GM19395 (cell line): Measurements from ENCODE around the gene LOC128125822.
A peak's percentile ranks its signal among the peaks of the same experiment; 100 is the strongest.
"Not testable (repeated sequence)": the region's sequence is repeated elsewhere in the genome, so short reads cannot be mapped to it uniquely, and the experiment has no call there.

Experiments used
- ATAC-seq: cut with Tn5 transposase; IDR thresholded peaks from one replicate; pipeline ENCODE4 v1.9.1; 2021; ENCODE audit warnings: mild to moderate bottlenecking, moderate library complexity; ENCODE audit not compliant: unreplicated experiment

The LOC128125822 gene

GRCh38 chr6:63581355-63582013 lies 9.2 kb downstream of the LOC128125822 start:
- no peak for ATAC-seq

DNA sequence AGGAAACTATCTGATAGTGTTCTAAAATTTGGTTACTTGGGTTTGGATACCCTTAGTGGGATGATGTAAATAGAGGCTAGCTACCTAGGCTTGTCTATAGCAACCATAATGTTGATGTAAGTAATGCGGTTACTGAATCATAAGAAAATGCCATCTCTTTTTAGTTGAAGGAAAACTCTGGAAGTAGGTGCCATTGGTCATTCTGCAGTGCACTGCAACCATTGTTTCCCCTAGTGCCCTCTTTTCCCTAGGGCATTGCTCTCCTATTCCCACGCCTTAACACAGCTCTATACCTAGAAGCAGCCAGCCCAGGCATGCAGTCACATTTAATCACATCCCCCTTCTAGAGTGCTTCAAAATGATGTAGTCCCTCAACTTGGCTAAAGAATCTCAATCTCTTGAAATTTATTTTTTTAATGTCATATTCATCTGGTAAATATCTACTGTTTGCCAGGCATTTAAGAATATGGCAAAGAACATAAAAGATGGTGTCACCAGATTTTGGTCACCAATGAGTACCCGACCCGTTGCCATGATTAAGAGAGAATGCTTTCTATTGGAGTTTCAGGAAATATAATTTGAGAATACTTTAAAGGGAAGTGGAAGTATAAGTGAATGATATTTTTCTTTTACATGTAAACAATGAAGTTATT lies 10.4 kb downstream of the LOC128125822 start:
- ATAC-seq = no peak

GRCh38 chr6:63584125-63584514 lies 11.8 kb downstream of the LOC128125822 start:
- ATAC-seq = no peak

DNA sequence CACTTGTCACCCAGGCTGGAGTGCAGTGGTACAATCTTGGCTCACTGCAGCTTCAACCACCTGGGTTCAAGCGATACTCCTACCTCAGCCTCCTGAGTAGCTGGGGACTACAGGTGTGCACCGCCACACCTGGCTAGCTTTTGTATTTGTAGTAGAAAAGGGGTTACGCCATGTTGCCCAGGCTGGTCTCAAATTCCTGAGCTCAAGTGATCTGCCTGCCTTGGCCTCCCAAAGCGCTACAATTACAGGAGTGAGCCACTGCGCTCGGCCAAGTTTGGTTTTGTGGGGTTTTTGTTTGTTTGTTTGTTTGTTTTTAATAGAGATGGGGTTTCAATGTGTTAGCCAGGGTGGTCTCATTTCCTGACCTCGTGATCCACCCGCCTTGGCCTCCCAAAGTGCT lies 12.3 kb downstream of the LOC128125822 start:
- ATAC-seq = no peak

GRCh38 chr6:63585652-63586051 lies 13.4 kb downstream of the LOC128125822 start:
- ATAC-seq = not testable (repeated sequence)

DNA sequence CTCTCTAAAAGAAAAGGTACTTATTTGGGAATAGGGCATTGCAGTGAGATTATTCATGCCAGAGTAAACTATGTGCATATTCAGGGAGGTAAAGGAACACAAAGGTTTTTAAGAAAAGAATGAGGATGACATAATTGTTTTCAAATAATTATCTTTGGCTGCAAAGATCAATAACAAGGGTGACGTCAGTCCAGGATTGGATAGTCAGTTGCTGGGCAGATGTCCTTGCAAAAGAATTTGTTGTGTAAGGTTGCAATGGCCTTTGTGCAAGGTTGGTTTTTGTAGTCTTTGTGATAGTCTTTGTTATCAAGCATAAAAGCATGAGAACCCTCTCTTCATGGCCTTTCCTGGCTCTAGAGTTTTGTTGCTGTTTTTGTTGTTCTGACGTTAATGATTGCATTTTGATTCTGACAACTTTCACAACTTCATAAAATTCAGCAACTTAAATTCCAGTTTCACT lies 17.7 kb downstream of the LOC128125822 start:
- no peak for ATAC-seq

DNA sequence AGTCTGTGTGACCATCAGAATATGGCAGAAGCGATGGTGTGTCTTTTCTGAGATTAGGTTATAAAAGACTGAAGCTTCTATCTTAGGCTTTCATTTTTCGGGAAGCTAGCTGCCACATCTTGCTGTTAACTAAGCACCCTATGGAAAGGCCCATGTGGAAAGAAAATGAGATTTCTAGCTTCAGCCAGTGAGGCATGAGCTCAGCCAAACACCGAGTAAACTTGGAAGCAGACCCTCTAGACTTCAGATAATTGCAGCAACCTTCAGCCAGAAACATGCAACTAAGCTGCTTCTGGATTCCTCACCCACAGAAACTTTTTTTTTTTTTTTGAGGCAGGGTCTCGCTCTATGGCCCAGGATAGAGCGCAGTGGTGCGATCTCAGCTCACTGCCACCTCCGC lies 20.6 kb downstream of the LOC128125822 start:
- ATAC-seq = no peak

GRCh38 chr6:63597141-63598048 lies 25.1 kb downstream of the LOC128125822 start:
- peak; percentile 1 for ATAC-seq

- peak; percentile 99 for ATAC-seq
Observed at GRCh38 chr6:63598049-63599036, 26.1 kb downstream of the LOC128125822 start.

DNA sequence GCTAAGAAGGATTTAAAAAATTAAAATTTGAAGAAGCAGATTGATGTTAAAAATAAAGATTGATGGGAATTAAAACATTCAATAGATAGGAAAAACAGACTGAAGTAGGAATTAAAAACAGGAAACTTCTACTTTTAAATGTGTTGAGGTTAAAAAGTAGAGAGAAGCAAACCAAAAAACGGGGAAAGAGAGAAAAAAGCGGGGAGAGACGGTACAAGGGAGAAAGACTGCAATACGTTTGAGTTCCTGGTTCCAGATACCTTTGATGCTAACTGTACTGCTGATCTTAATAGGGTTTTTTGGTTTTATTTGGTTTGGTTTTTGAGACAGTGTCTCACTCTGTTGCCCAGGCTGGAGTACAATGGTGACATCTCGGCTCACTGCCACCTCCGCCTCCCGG lies 27.0 kb downstream of the LOC128125822 start:
- no peak for ATAC-seq

DNA sequence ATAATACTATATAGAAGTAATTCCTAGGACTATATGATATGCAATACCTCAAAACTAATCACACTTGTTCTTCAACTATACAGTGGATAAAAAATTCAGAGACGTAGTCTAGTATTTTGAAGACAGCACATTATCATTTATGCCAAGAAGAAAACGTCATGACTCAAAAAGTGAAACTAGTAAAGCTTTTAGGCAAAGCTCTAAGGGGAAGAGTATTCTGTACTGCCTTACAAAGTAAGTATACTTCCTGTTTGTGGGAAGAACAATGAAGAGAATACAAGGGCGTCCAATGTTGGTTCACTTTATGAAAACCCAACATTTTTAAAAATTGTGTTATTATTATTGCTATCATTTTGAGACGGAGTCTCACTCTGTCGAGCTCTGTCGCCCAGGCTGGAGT lies 27.9 kb downstream of the LOC128125822 start:
- no peak for ATAC-seq

- ATAC-seq = no peak
Observed at GRCh38 chr6:63609231-63609630, 37.0 kb downstream of the LOC128125822 start.

GRCh38 chr6:63610944-63611343 lies 38.7 kb downstream of the LOC128125822 start:
- ATAC-seq = no peak

GRCh38 chr6:63611560-63611959 lies 39.3 kb downstream of the LOC128125822 start:
- ATAC-seq = no peak

GRCh38 chr6:63615590-63615989 lies 43.3 kb downstream of the LOC128125822 start:
- ATAC-seq = no peak
